ENCODE data around the gene NADSYN1.
"Not testable (repeated sequence)": the region's sequence is repeated elsewhere in the genome, so short reads cannot be mapped to it uniquely, and the experiment has no call there.

The NADSYN1 gene

GRCh38 chr11:71504531-71504930 is 51.5 kb downstream of the NADSYN1 start:
- H3K27ac Mint-ChIP-seq, result no peak overlapping the region
- no peaks in the 10 kb centered on the region for H3K27me3 Mint-ChIP-seq
- peaks cover 17% of the 10 kb centered on the region for H3K9me3 Mint-ChIP-seq
- no peak overlapping the region for H3K4me3 Mint-ChIP-seq
- H3K4me1 Mint-ChIP-seq, result no peaks in the 10 kb centered on the region
- ATAC-seq (ENCODE audit: low read depth) (no peak), DNase-seq (ENCODE audit: low spot score in 2 of 2) (no peak)
- peaks cover 49% of the 10 kb centered on the region for H3K36me3 Mint-ChIP-seq

- H3K9me3 Mint-ChIP-seq, result peaks cover 19% of the 10 kb centered on the region
- H3K4me1 Mint-ChIP-seq, result no peaks in the 10 kb centered on the region
- H3K36me3 Mint-ChIP-seq, result peaks cover 47% of the 10 kb centered on the region
- H3K27me3 Mint-ChIP-seq, result no peaks in the 10 kb centered on the region
- ATAC-seq (ENCODE audit: low read depth) (no peak), DNase-seq (ENCODE audit: low spot score in 2 of 2) (no peak)
- no peak overlapping the region for H3K27ac Mint-ChIP-seq
- no peak overlapping the region for H3K4me3 Mint-ChIP-seq
These were observed 52.0 kb downstream of the NADSYN1 start for GRCh38 chr11:71505001-71505400.

- no peak for ATAC-seq (ENCODE audit: low read depth)
- no peak overlapping the region for H3K27ac Mint-ChIP-seq
These were observed 52.8 kb downstream of the NADSYN1 start for GRCh38 chr11:71505781-71506180.

GRCh38 chr11:71507102-71507501 is 54.1 kb downstream of the NADSYN1 start:
- Mint-ChIP-seq H3K9me3 (peaks cover 22% of the 10 kb centered on the region), H3K4me3 (no peak overlapping the region), H3K27me3 (no peaks in the 10 kb centered on the region), H3K36me3 (peaks cover 34% of the 10 kb centered on the region), H3K4me1 (no peaks in the 10 kb centered on the region), H3K27ac (no peak overlapping the region)
- ATAC-seq (ENCODE audit: low read depth), result no peak
- no peak for DNase-seq (ENCODE audit: low spot score in 2 of 2)

More at GRCh38 chr11:71505781-71506180, 52.8 kb downstream of the NADSYN1 start:
- Mint-ChIP-seq H3K4me1 (no peaks in the 10 kb centered on the region), H3K9me3 (peaks cover 19% of the 10 kb centered on the region), H3K27me3 (no peaks in the 10 kb centered on the region), H3K4me3 (no peak overlapping the region), H3K36me3 (peaks cover 39% of the 10 kb centered on the region)
- no peak for DNase-seq (ENCODE audit: low spot score in 2 of 2)

GRCh38 chr11:71518506-71519471 is 65.8 kb downstream of the NADSYN1 start:
- Mint-ChIP-seq H3K27ac (no peak overlapping the region), H3K9me3 (peaks cover 9% of the 10 kb centered on the region), H3K36me3 (peaks cover 7% of the 10 kb centered on the region), H3K27me3 (no peaks in the 10 kb centered on the region), H3K4me3 (no peak overlapping the region), H3K4me1 (no peaks in the 10 kb centered on the region)
- DNase-seq (ENCODE audit: low spot score in 2 of 2) (no peak), ATAC-seq (ENCODE audit: low read depth) (no peak)

GRCh38 chr11:71519546-71519945 is 66.5 kb downstream of the NADSYN1 start:
- H3K9me3 Mint-ChIP-seq, result peaks cover 7% of the 10 kb centered on the region
- DNase-seq (ENCODE audit: low spot score in 2 of 2) (no peak), ATAC-seq (ENCODE audit: low read depth) (no peak)
- H3K27ac Mint-ChIP-seq, result no peak overlapping the region
- no peaks in the 10 kb centered on the region for H3K27me3 Mint-ChIP-seq
- H3K4me3 Mint-ChIP-seq, result no peak overlapping the region
- peaks cover 7% of the 10 kb centered on the region for H3K36me3 Mint-ChIP-seq
- no peaks in the 10 kb centered on the region for H3K4me1 Mint-ChIP-seq

- Mint-ChIP-seq H3K4me1 (no peaks in the 10 kb centered on the region), H3K9me3 (peaks cover 7% of the 10 kb centered on the region), H3K4me3 (no peak overlapping the region), H3K27ac (no peak overlapping the region), H3K27me3 (peaks cover 2% of the 10 kb centered on the region), H3K36me3 (peaks cover 7% of the 10 kb centered on the region)
- DNase-seq (ENCODE audit: low spot score in 2 of 2) (no peak), ATAC-seq (ENCODE audit: low read depth) (no peak)
These were observed 72.4 kb downstream of the NADSYN1 start for GRCh38 chr11:71525188-71525937.

GRCh38 chr11:71525938-71526495 is 73.0 kb downstream of the NADSYN1 start:
- H3K36me3 Mint-ChIP-seq, result peaks cover 7% of the 10 kb centered on the region
- H3K4me3 Mint-ChIP-seq, result no peak overlapping the region
- H3K27ac Mint-ChIP-seq, result no peak overlapping the region
- no peak for DNase-seq (ENCODE audit: low spot score in 2 of 2)
- peaks cover 2% of the 10 kb centered on the region for H3K27me3 Mint-ChIP-seq
- H3K9me3 Mint-ChIP-seq, result peaks cover 6% of the 10 kb centered on the region
- H3K4me1 Mint-ChIP-seq, result peaks cover 3% of the 10 kb centered on the region
- no peak for ATAC-seq (ENCODE audit: low read depth)

- not testable (repeated sequence) for H3K27ac Mint-ChIP-seq; H3K36me3 Mint-ChIP-seq; H3K9me3 Mint-ChIP-seq; H3K4me3 Mint-ChIP-seq; H3K4me1 Mint-ChIP-seq; DNase-seq (ENCODE audit: low spot score in 2 of 2); H3K27me3 Mint-ChIP-seq; ATAC-seq (ENCODE audit: low read depth)
These were observed 74.0 kb downstream of the NADSYN1 start, which contains the start of gene KRTAP5-7 for GRCh38 chr11:71526796-71527575. TSS of gene KRTAP5-7 (plus strand) at chr11:71527267. CDS start at chr11:71527301, 34 bp downstream.

GRCh38 chr11:71527576-71528210 is 74.7 kb downstream of the NADSYN1 start:
- Mint-ChIP-seq H3K4me1 (peaks cover 3% of the 10 kb centered on the region), H3K36me3 (peaks cover 5% of the 10 kb centered on the region), H3K4me3 (no peak overlapping the region), H3K9me3 (no peaks in the 10 kb centered on the region), H3K27me3 (peaks cover 2% of the 10 kb centered on the region), H3K27ac (no peak overlapping the region)
- ATAC-seq (ENCODE audit: low read depth) (no peak), DNase-seq (ENCODE audit: low spot score in 2 of 2) (no peak)

GRCh38 chr11:71530602-71531001 is 77.6 kb downstream of the NADSYN1 start:
- Mint-ChIP-seq H3K9me3 (no peaks in the 10 kb centered on the region), H3K27ac (peak overlapping the region; percentile 5)

GRCh38 chr11:71532036-71532610 is 79.1 kb downstream of the NADSYN1 start:
- Mint-ChIP-seq H3K9me3 (no peaks in the 10 kb centered on the region), H3K4me1 (peaks cover 3% of the 10 kb centered on the region), H3K27me3 (peaks cover 4% of the 10 kb centered on the region), H3K27ac (no peak overlapping the region), H3K4me3 (no peak overlapping the region), H3K36me3 (peaks cover 3% of the 10 kb centered on the region)
- no peak for ATAC-seq (ENCODE audit: low read depth)
- no peak for DNase-seq (ENCODE audit: low spot score in 2 of 2)

More at GRCh38 chr11:71530602-71531001, 77.6 kb downstream of the NADSYN1 start:
- ATAC-seq (ENCODE audit: low read depth) (peak; percentile 56), DNase-seq (ENCODE audit: low spot score in 2 of 2) (no peak)
- Mint-ChIP-seq H3K36me3 (peaks cover 3% of the 10 kb centered on the region), H3K4me3 (no peak overlapping the region), H3K4me1 (peaks cover 3% of the 10 kb centered on the region), H3K27me3 (peaks cover 2% of the 10 kb centered on the region)

All from memory B cell (primary cell).